ENCODE results near the gene HEATR9. TPM values are rescaled to one million over a fixed set of nuclear protein-coding genes. Genes with fewer than 3 reads are reported as not detected.

The HEATR9 gene
- total RNA-seq, 2 donors from 2014 or later = not detected

DNA sequence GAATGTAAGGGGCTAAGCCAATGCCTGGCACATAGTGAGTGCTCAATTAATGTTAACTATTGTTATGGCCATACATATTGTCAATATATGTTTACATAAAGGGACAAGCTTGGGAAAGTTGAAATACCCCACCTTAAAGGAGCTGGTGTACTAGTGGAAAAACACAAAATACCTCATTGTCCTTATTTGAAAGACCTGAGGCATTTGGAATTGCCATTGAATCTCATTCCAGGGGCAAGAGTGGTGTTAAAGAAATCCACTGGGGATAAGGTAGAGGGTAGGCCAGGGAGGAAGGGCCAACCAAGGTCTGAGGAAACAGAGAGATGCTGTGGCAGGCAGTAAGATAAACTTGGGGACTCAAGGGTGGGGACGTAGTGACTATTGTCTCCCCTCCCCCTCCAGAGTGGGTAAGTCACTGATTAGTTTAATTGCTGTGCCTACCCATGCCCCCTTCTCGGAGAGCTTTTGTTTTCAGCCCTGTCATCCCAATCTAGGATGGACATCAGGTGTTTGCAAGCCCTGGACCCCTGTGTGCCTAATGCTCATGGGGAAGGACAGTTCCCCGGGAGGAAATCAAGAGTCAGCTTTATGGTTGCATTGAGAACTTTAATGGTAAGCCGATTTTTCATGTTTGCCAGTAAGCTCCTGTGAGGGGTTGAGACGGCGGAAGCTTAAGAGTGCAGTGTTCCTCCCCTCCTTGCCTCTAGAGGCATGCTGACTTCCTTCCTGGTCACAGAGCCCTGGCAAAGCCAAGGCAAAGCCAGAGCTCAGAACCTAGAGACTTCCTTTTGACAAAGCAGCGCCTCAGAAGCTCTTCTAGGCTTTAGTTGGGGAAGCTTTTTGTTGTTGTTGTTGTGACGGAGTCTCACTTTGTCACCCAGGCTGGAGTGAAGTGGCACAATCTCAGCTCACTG lies 2.5 kb upstream of the HEATR9 start:
- DNase-seq = no peak

DNA sequence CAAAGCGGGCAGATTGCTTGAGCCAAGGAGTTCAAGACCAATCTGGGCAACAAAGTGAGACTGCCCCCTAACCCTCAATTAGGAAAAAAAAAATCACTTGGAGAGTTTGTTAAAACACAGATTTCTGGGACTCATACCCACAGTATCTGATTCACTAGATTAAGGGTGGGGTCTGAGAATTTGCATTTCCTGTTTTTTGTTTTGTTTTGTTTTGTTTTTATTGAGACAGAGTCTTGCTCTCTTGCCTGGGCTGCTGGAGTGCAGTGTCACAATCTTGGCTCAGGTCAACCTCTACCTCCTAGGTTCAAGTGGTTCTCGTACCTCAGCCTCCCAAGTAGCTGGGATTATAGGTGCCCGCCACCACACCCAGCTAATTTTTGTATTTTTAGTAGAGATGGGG lies 1.1 kb downstream of the HEATR9 start:
- DNase-seq = no peak
- intact Hi-C loops (cut with DNase I, micrococcal nuclease) = no loop called here
- ATAC-seq = no peak

More for the DNA sequence above, 2.5 kb upstream of the HEATR9 start:
- no peak for ATAC-seq
- intact Hi-C loops (cut with DNase I, micrococcal nuclease) = no loop called here

DNA sequence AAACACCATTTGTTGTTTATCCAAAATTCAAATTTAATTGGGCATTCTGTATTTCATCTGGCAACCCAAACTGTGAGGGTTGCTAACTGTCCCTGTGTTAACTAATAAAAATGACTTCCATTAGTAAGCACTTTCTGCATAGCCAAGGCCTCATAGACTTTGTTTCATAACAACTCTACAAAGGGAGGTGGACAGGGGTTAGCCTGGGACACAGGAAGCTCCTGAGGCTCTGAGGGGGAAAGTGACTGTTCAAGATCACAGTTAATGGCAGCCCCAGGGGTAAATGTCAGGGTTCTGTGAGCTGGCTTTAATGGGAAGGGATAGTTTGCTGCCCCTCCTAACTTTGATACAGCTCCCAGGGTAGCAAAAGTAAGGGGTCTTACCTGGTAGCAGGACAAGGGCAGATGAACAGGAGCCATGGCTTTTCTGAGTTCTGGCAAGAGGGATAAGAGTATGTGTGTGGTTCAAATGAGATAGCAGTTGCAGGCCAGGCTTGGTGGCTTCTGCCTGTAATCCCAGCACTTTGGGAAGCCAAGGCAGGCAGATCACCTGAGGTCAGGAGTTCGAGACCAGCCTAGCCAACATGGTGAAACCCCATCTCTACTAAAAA lies 2.2 kb downstream of the HEATR9 start:
- no peak for ATAC-seq
- DNase-seq = no peak
- intact Hi-C loops (cut with DNase I, micrococcal nuclease) = no loop called here

DNA sequence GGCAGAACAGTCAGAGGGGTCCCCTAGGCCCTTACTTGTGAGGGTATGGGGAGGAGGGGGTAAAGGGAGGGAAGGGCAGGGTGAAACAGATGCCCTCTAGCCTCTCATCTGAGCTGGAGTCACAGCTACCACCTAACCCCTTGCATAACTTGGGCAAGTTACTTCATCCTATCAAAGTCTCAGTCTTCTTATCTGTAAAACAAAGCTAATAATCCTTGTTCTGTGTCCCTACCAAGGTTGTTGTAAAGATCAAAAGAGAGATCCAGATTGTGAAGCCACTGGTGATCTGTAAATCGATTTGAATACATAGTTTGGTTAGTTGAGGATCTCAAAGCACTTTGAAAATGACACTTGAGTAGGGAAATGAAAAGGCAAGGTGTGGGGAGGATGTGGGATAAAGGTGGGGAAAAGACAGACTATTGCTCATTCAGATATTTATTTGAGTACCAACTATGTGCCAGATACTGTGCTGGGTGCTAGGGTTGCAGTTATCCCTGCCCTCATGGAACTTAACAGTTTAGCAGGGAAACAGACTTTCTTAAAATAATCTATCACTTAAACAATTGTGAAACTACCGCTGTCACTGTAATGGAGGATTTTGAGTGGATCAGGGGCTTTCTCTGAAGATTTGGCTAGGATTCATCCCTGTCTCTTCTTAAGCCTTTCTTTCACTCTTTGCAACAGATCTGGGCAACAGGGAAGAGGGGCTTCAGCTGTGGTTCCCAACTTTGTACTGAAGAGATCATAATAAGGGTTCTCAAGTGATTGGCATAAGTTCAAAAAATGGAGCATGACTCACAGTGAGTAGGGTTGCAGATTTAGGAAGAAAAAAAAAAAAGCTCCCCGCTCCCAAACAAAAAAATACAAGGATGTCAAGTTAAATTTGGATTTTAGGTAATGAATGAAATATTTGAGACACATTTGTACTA lies 3.0 kb downstream of the HEATR9 start:
- intact Hi-C loops (cut with DNase I, micrococcal nuclease) = no loop called here
- ATAC-seq = no peak
- DNase-seq = no peak

DNA sequence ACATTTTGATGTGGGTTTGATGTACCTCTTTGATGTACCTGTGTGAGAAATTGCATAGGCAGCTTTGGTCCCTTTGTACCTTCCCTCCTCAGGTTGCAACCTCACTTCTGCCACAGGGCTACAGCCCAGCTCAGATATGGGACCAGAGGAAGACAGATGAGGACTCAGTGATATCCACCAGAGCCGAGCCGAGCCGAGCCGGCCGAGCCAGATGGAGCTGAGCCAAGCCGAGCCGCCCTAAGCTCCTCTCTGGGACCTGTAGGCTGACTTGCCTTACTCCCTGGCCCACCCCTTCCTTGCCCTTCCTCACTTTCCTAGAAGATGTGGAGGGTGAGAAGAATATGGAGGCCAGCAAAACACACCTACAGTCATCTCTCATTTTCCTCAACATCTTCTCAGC lies 3.8 kb downstream of the HEATR9 start:
- intact Hi-C loops (cut with DNase I, micrococcal nuclease) = no loop called here
- ATAC-seq (no peak), DNase-seq (no peak)

DNA sequence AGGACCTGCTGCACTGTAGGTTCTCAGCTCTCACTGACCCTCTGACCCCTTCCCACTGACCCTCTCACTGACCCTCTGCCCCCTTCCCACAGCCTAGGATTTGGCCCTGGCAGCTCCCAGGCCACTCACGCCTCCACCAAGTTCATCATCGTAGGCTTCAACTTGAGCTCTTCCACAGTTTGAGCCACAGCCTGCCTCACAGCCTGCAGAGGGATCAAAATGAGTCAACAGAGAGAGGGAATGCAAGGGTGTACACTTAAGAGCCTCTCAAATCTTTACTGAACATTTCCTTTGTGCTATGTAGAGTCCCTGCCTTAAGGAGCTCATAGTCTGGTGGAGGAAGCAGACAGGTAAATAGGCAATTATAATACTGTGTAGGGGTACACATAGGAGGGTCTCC lies 12.1 kb downstream of the HEATR9 start:
- intact Hi-C loops (cut with DNase I, micrococcal nuclease) = no loop called here
- ATAC-seq = no peak
- DNase-seq = no peak

DNA sequence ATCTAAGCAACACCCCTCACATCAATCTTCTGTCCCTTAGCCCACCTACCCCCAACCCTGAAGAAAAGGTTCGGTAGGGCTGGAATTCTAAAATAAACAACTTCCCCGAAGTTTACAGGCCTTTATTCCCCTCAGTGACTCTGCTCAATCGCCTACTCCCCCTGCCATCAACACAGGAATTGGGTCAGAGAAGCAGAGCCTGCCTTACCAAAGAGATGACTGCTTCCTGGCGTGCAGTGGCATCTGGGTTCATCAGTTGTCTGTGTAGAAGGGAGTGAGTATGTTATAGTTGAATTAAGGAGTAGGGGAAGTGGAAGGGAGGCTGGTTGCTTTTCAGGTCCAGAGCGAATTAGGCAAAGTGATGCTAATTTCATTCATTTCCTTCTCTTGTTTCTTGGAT lies 12.7 kb downstream of the HEATR9 start:
- DNase-seq = no peak
- no peak for ATAC-seq
- intact Hi-C loops (cut with DNase I, micrococcal nuclease) = no loop called here

DNA sequence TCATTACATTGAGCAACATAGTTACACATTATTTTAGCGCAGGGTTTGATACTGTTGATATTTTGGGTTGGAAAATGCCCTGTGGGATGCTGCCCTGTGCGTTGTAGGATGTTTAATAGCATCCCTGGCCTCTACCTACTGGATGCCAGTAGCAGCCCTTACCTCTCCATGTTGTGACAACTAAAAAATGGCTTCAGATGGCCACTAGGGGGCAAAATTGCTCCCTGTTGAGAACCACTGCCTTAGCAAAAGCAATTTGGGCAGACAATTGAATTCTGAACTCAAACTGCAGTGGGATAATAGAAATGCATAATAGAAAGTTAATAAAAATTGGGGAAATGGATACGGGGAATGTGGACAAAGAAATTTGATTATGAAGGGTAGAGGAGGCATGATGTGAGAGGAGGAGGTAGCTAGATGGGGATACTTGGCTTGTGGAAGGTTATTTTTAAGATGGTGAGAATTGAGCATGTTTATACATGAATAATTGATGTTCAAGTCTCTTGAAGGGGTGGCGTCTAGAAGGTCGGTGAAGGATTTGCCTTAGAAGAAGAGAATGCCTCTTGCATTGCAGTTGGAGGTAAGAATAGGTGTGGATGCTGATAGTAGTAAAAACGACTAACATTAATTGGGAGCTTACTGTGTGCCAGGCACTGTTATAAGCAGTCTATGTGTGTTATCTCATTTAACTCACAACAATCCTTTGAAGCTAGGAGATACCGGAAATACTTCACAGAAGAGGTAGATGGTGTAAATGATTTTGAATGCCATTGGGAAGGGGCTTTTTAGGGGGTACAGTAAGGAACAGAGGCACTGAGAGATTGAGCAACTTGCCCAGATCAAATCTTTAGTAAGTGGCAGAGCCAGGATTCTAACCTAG lies 19.0 kb downstream of the HEATR9 start:
- intact Hi-C loops (cut with DNase I, micrococcal nuclease) = no loop called here
- DNase-seq (peak in 1 of 2 donors; percentile 41), ATAC-seq (peak; percentile 74)

DNA sequence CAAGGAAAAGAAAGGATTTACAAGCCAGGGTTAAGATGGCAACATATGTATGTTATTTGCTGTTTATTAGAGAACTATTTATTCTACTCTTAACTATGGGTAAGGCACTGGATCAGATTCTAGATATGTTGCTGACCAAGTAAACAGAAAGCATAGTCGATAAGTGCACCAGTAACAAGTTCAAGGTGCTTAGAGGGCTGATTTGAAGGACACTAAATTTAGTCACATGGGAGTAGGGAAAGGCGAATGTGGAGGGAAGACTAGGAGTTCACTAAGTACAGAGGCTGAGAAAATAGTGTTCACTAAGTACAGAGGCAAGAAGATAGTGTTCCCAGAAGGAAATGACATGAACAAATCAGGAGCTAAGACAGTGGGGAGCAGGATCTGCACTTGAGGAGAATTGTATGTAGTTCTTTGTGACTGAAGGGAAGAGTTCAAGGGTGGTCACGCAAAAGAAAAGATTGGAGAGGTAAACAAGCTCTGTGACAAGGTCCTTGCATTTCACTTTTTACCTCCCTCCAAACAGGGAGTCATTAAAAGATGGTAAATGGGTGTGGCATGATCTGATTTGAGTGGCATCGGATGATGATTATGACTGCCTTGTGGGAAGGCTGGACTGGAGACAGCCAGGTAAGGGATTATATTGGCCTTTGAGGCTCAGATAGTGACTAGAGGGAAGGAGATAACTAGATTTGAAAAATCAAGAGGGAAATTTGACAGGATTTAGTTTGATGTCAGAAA lies 20.9 kb downstream of the HEATR9 start:
- intact Hi-C loops (cut with DNase I, micrococcal nuclease) = no loop called here
- peak; percentile 56 for ATAC-seq
- DNase-seq = no peak

DNA sequence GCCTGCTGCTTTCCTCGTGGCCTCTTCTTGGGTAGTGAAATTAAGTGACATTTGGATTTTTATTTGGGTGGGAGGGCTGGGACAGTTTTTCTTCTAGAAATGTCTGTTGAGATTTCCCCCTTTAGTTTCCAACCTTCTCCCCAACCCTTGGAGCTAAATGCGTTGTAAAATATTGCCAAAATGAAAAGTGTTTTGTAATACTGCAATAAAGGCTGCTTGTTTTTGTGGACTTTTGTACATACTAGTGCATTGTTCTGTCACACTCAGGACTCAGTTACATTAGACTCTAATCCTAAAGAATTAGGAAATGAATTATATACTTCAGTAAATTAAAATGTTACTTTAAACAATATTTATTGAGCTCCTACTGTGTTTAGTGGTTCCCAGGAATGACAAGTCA lies 21.7 kb downstream of the HEATR9 start:
- intact Hi-C loops (cut with DNase I, micrococcal nuclease) = no loop called here
- ATAC-seq (no peak), DNase-seq (no peak)

DNA sequence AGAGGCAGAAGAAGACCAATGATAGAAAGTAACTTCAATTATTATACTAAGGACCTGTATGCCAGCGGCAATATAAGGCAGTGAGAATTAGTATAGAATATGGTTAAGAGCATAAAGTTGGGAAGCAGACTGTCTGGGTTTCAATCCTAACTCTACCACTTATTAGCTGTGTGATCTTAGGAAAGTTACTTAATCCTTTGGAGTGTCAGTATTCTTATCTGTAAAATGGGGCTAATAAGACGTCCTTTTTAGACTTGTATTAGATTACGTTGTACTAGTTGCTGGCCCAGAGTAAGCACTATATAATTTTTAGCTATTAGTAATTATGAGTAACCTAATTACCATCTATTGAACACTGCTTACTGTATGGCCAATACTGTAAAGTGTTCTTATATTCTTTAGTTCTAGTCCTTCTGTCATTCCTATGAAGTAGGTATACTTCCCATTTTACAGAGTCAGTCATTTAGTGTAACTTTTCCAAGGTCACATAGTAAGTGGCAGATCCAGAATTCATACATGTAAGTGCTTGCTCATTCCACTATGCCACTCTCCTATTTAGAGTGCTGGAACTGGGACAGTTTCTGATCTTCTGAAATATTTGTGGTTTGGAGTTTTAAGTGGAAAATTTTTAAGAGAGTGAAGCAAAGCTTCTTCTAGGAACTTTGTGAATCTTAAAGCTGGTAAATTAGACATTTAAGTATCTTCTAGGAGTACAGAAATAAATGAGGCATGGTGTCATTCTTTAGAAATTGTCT lies 22.5 kb downstream of the HEATR9 start:
- intact Hi-C loops (cut with DNase I, micrococcal nuclease) = no loop called here
- DNase-seq (no peak), ATAC-seq (no peak)

DNA sequence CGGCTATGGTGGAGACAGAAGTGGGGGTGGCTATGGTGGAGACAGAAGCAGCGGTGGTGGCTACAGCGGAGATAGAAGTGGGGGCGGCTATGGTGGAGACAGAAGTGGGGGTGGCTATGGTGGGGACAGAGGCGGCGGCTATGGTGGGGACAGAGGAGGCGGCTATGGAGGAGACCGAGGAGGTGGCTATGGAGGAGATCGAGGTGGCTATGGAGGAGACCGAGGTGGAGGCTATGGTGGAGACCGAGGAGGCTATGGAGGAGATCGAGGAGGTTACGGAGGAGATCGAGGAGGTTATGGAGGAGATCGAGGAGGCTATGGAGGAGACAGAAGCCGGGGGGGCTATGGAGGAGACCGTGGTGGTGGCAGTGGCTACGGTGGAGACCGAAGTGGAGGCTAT lies 24.1 kb downstream of the HEATR9 start:
- intact Hi-C loops (cut with DNase I, micrococcal nuclease) = no loop called here
- ATAC-seq = no peak
- DNase-seq = no peak

DNA sequence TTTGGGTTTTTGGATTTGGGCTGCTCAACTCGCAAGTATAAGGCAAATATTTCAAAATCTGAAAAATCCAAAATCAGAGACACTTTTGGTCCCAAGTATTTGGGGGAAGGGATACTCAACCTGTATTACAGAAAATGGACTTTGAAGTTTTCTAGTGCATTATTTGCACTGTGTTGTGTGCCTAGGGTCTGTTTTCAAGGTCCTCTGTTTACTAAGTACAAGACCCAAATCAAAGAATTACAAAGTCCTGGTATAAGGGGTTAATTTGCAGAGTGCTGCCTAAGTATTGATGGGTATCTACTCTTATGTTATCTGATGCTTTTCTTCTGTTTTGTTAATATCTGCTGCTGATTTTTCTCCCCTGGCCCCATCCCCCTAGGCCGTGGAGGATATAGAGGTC lies 25.0 kb downstream of the HEATR9 start:
- intact Hi-C loops (cut with DNase I, micrococcal nuclease) = no loop called here
- DNase-seq (no peak), ATAC-seq (no peak)

DNA sequence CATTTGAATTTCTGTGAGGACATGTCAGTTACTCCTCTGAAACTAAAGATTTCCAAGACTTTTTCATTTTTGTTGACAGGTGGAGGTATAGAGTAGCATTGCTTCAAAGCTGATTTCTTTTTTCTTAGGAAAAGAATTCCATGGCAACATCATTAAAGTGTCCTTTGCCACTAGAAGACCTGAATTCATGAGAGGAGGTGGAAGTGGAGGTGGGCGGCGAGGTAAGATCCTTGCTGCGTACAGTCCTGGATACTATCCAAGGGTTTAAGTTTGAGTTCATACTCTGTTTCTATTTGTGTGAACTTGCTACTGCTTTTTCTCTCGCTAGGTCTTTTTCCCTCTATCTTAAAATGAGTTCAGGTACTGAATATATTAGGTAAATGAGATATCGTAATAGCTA lies 26.5 kb downstream of the HEATR9 start:
- intact Hi-C loops (cut with DNase I, micrococcal nuclease) = no loop called here
- ATAC-seq = no peak
- no peak for DNase-seq

DNA sequence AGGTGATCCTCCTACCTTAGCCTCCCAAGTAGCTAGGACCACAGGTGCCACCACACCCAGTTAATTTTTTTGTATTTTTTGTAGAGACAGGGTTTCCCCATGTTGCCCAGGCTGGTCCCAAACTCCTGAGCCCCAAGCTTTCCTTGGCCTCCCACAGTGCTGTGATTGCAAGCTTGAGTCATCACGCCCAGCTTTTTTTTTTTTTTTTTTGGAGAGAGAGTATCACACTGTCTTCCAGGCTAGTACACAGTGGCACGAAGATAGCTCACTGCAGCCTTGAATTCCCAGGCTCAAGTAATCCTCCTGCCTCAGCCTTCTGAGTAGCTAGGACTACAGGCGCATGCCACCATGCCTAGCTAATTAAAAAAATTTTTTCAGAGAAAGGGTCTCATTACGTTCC lies 27.2 kb downstream of the HEATR9 start:
- DNase-seq (no peak), ATAC-seq (no peak)
- intact Hi-C loops (cut with DNase I, micrococcal nuclease) = no loop called here

DNA sequence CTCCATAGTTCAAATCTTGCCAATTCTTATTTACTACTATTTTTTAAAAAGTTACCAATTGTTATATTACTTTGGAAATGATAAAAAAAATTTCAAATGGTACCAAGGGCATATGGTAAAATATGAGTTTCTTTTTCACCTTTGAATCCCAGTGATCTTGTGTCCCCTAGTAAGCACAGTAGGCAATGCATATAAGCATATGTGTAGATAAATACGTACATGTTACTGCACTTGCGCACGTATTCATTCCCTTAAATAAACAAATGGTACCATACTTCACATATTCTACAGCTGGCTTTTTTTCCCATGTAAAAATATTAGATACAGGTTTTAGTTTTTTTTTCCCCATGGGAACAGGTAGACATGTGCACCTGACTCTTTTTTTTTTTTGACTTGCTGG lies 27.6 kb downstream of the HEATR9 start:
- no peak for ATAC-seq
- DNase-seq = no peak
- intact Hi-C loops (cut with DNase I, micrococcal nuclease) = no loop called here

DNA sequence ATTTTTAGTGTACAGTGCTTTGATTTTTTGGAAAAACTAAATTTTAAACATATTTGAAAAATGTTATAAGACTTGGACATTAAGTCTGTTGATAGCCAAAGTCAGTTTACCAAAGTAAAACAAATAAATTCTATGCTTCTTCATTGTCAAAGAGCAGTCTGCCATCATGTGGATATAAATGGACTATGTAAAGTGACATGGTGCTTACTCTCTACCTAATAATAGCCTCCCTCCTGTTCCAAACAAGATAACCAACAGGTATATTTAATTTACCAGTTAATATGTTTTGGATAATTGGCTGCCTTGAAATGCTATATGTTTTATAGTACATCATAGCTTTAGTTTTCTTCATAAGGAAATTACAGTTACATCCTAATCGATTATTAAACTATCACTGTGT lies 43.5 kb downstream of the HEATR9 start:
- DNase-seq (no peak), ATAC-seq (no peak)
- intact Hi-C loops (cut with DNase I, micrococcal nuclease) = no loop called here
